GM23248 (cell line): ENCODE data around the gene ZBTB49.

Experiments used
- EZH2 ChIP-seq: fragments of 200-600 bp; sonication (generic); IDR thresholded peaks from 2 replicates; pipeline ENCODE4 v1.6.1; 2018; ENCODE audit warnings: antibody characterized with exemption, mild to moderate bottlenecking; ENCODE audit not compliant: insufficient read depth, poor library complexity, severe bottlenecking
- EZH2phosphoT487 ChIP-seq: fragments of 200-600 bp; sonication (generic); IDR thresholded peaks from 2 replicates; pipeline ENCODE4 v1.6.1; 2018; ENCODE audit warnings: antibody characterized with exemption, moderate library complexity, mild to moderate bottlenecking, low read depth; ENCODE audit not compliant: insufficient read depth

DNA sequence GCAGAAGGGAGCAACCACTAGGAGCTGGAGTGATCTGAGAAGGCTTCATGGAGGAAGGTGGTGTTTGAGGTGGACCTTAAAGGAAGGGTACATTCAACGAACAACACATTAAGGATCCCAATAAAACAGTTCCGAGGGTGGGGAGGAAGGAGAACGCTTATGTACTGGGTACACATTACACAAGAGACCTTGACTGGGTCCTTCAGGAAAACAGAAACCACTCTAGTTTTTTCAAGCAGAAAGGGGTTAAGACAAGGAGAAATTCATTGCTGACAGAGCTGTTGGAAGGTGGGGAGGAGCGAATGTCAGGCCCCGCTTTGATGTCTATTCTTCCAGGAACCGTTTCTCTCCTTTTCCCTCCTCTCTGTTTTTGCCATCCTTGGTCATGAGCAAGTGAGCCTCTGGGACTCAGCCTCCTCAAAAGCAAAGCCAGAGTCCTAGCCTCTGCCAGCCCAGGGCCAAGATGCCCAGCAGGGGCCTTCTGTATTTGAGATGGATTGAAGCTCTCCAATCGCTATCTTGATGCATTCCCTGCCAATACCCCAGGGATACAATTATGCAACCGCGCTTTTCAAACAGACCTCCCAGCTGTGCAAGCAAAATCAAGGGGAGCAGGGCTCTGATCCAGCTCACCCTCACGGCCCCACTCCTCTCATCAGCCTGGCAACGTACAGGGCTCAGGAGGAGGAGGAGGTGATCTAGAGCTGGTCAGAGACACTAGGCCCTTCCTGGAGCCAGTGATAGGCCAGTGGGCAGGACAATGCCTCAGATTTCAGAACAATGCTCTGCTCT, 48.4 kb downstream of the ZBTB49 start:
- TF ChIP-seq EZH2, result no peak
- no peak for TF ChIP-seq EZH2phosphoT487
